ENCODE data around the gene ERBB4. TPM values are rescaled to one million over a fixed set of nuclear protein-coding genes. Genes with fewer than 3 reads are reported as not detected.

ERBB4 gene
- total and polyA plus RNA-seq, 10 of the 15 experiments (the other 5 are each of a cell fraction or from before 2014, with no cell fraction given): under 0.01 to 0.23 (median 0.01) TPM; not detected in 4

DNA sequence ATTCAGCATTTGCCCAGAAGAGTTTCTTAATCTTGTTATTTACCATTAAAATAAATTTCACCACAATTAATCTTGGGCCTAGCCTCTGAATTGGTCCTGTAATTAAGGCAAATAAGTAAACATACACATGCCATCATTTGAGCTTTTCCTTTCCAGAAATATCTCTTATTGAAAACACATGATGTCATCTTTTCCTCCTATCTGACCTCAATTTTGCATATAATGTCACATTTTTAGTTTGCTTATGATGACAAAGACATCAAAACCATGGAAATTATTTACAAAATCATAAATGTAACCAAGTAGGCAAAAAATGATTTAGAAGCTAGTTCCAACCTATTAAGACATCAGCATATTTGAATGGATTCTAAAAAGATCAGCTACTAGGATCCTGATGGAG lies 915.5 kb downstream of the ERBB4 start:
- no peaks in the 10 kb centered on the region for H3K4me1 ChIP-seq (ENCODE audit: control insufficient read depth, insufficient read depth, low read length)
- DNase-seq (ENCODE audit: low read depth, low spot score): no peak
- in situ Hi-C loops (cut with MboI): no loop called here
- CTCF ChIA-PET: no interaction called here
- H3K4me3 ChIP-seq: no peak overlapping the region
- RAD21 ChIA-PET (ENCODE audit: unreplicated experiment): no interaction called here
- H3K4me2 ChIP-seq (ENCODE audit: control insufficient read depth, insufficient read depth): no peak overlapping the region
- BruUV-seq (replicated peaks): no TSS peak
- no peak overlapping the region for H3K9ac ChIP-seq (ENCODE audit: control insufficient read depth, insufficient read depth, low read length)
- H2AFZ ChIP-seq (ENCODE audit: control insufficient read depth, low read depth, low read length): no peak overlapping the region
- ATAC-seq: no peak
- SMC1A ChIA-PET (ENCODE audit: uncharacterized antibody, unreplicated experiment): interaction anchor here (1.2 kb wide), 1 partner anchor 19 kb away, joined by 3 read pairs; no protein-coding TSS in a partner anchor
- H3K9me3 ChIP-seq (replicated peaks; ENCODE audit: control insufficient read depth, insufficient read depth, low read length): no peaks in the 10 kb centered on the region
- intact Hi-C loops (cut with micrococcal nuclease; ENCODE audit: unreplicated experiment): no loop called here
- no peak overlapping the region for H3K27ac ChIP-seq (ENCODE audit: control insufficient read depth, insufficient read depth)
- no peaks in the 10 kb centered on the region for H3K36me3 ChIP-seq (ENCODE audit: control insufficient read depth in 2 of 2, insufficient read depth in 2 of 2, low read length in 1 of 2)
- POLR2A ChIA-PET: no interaction called here
- no peaks in the 10 kb centered on the region for H4K20me1 ChIP-seq (ENCODE audit: control insufficient read depth, insufficient read depth)
- no peak for FAIRE-seq
- TF ChIP-seq ATF7 (IDR thresholded peaks at IDR 0.05; ENCODE audit: low read depth) (peak; percentile 27; the same call in 1 of the 2 replicates), NFXL1 (IDR thresholded peaks at IDR 0.05; ENCODE audit: borderline replicate concordance) (no peak), NRF1 (conservative IDR thresholded peaks at IDR 0.05; ENCODE audit: low read depth, low read length) (no peak), HDAC6 (IDR thresholded peaks at IDR 0.05; ENCODE audit: unreplicated experiment) (no peak), FOXK2 (IDR thresholded peaks at IDR 0.05) (no peak)
- no peaks in the 10 kb centered on the region for H3K79me2 ChIP-seq (ENCODE audit: control insufficient read depth, insufficient read depth, low read length)
- H3K27me3 ChIP-seq (replicated peaks in 1 of 2; ENCODE audit: control insufficient read depth in 2 of 2, insufficient read depth in 2 of 2, low read length in 1 of 2): no peaks in the 10 kb centered on the region

DNA sequence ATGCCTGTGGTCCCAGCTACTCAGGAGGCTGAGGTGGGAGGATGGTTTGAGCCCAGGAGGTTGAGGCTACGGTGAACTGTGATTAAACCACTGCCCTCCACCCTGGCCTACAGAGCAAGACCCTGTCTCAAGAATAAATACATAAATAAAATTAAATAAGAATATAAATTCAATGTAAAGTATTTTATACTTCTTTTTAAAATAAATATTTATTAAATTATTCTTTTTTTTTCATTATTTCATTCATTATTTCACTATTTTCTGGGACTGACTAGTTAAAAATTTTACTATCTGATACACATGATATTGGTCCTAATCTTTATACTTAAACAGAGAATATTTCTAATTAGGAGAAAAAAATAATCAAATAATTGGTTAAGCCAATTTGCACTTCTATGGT lies 917.6 kb downstream of the ERBB4 start:
- H3K4me1 ChIP-seq (ENCODE audit: control insufficient read depth, insufficient read depth, low read length): no peaks in the 10 kb centered on the region
- no peak overlapping the region for H3K9ac ChIP-seq (ENCODE audit: control insufficient read depth, insufficient read depth, low read length)
- intact Hi-C loops (cut with micrococcal nuclease; ENCODE audit: unreplicated experiment): no loop called here
- H3K4me2 ChIP-seq (ENCODE audit: control insufficient read depth, insufficient read depth): no peak overlapping the region
- ChIA-PET SMC1A (ENCODE audit: uncharacterized antibody, unreplicated experiment) (no interaction called here), CTCF (no interaction called here), RAD21 (ENCODE audit: unreplicated experiment) (no interaction called here), POLR2A (no interaction called here)
- no peak for DNase-seq (ENCODE audit: low read depth, low spot score)
- no peaks in the 10 kb centered on the region for H3K79me2 ChIP-seq (ENCODE audit: control insufficient read depth, insufficient read depth, low read length)
- no peaks in the 10 kb centered on the region for H3K9me3 ChIP-seq (replicated peaks; ENCODE audit: control insufficient read depth, insufficient read depth, low read length)
- H3K27ac ChIP-seq (ENCODE audit: control insufficient read depth, insufficient read depth): no peak overlapping the region
- TF ChIP-seq STAT1 (conservative IDR thresholded peaks at IDR 0.05): no peak
- no peak for TF ChIP-seq YY1 (IDR thresholded peaks at IDR 0.05; ENCODE audit: low read depth, low read length)
- TF ChIP-seq STAT3 (IDR thresholded peaks at IDR 0.05; ENCODE audit: low read depth, low read length): no peak
- no peak for TF ChIP-seq EZH2 (IDR thresholded peaks at IDR 0.05; ENCODE audit: borderline replicate concordance, control insufficient read depth, low read depth, low read length)
- no peak for TF ChIP-seq TCF12 (IDR thresholded peaks at IDR 0.05; ENCODE audit: low read depth, low read length)
- no peak for TF ChIP-seq NFXL1 (IDR thresholded peaks at IDR 0.05; ENCODE audit: borderline replicate concordance)
- TF ChIP-seq RBBP5 (conservative IDR thresholded peaks at IDR 0.05): no peak
- TF ChIP-seq WRNIP1 (IDR thresholded peaks at IDR 0.05; ENCODE audit: borderline replicate concordance, low read depth, low read length): no peak
- TF ChIP-seq, protein P1, sequence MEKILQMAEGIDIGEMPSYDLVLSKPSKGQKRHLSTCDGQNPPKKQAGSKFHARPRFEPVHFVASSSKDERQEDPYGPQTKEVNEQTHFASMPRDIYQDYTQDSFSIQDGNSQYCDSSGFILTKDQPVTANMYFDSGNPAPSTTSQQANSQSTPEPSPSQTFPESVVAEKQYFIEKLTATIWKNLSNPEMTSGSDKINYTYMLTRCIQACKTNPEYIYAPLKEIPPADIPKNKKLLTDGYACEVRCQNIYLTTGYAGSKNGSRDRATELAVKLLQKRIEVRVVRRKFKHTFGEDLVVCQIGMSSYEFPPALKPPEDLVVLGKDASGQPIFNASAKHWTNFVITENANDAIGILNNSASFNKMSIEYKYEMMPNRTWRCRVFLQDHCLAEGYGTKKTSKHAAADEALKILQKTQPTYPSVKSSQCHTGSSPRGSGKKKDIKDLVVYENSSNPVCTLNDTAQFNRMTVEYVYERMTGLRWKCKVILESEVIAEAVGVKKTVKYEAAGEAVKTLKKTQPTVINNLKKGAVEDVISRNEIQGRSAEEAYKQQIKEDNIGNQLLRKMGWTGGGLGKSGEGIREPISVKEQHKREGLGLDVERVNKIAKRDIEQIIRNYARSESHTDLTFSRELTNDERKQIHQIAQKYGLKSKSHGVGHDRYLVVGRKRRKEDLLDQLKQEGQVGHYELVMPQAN (conservative IDR thresholded peaks at IDR 0.05): no peak
- TF ChIP-seq SIN3A (IDR thresholded peaks at IDR 0.05; ENCODE audit: low read depth, low read length): no peak
- in situ Hi-C loops (cut with MboI): no loop called here
- no peaks in the 10 kb centered on the region for H3K36me3 ChIP-seq (ENCODE audit: control insufficient read depth in 2 of 2, insufficient read depth in 2 of 2, low read length in 1 of 2)
- ATAC-seq: no peak
- no TSS peak for BruUV-seq (replicated peaks)
- no peaks in the 10 kb centered on the region for H4K20me1 ChIP-seq (ENCODE audit: control insufficient read depth, insufficient read depth)
- no peak overlapping the region for H3K4me3 ChIP-seq
- 0% methylated on average over 1 of the region's 1 CpG for WGBS (ENCODE audit: insufficient coverage, insufficient replicate concordance, low lambda C conversion rate, missing lambda C conversion rate)
- H3K27me3 ChIP-seq (replicated peaks in 1 of 2; ENCODE audit: control insufficient read depth in 2 of 2, insufficient read depth in 2 of 2, low read length in 1 of 2): no peaks in the 10 kb centered on the region
- FAIRE-seq: no peak
- no peak overlapping the region for H2AFZ ChIP-seq (ENCODE audit: control insufficient read depth, low read depth, low read length)
